HepG2 (cell line): ENCODE data around the gene TM4SF1. TPM values are rescaled to one million over a fixed set of nuclear protein-coding genes. Genes with fewer than 3 reads are reported as not detected.

Experiments used
- ATAC-seq: fragments of 200-7000 bp; cut with Tn5 transposase; 3 replicates; pipeline ENCODE4 v1.9.1; 2020; ENCODE audit warnings: mild to moderate bottlenecking, moderate library complexity
- BruUV-seq: library from RNA; stranded (reverse); fragments of 400-500 nt; replicated peaks from 2 replicates; lab custom pipeline; 2021; lab: Mats Ljungman, UMichigan
- CTCF ChIA-PET: fragments of 300-600 bp; formaldehyde crosslinking; extraction: SDS; loops from one replicate; lab custom pipeline; 2021; ENCODE audit warnings: low total read pairs, inconsistent platforms, low intra/inter-chr PET ratio; lab: Yijun Ruan, JAX
- POLR2A ChIA-PET: fragments of 350-600 bp; sonication (Branson Sonifier 250); formaldehyde crosslinking; loops from one replicate; lab custom pipeline; 2020; ENCODE audit warnings: antibody characterized with exemption, inconsistent platforms; lab: Yijun Ruan, JAX
- DNase-seq: peaks from one replicate; pipeline ENCODE4 v3.0.0-alpha.2; 2015; ENCODE audit warnings: low spot score
- FAIRE-seq: peaks from 3 replicates; lab custom pipeline; 2011; peaks lifted over from hg19 to GRCh38; lab: Jason Lieb, UNC
- H2AFZ ChIP-seq: one replicate; pipeline ENCODE4 v1.6.1; 2011; ENCODE audit warnings: low read length, inconsistent platforms
- H3K27ac ChIP-seq: fragments of 300-600 bp; 3 replicates; pipeline ENCODE4 v1.8.0; 2011; ENCODE audit warnings: mixed run types, mild to moderate bottlenecking, mixed read lengths, low read length, inconsistent platforms; ENCODE audit not compliant: insufficient read depth; ENCODE audit errors: extremely low read length
- H3K27me3 ChIP-seq, 2 experiments: fragments of 200-600 bp in 1 of 2; 2 replicates in 1 of 2; 3 replicates in 1 of 2; pipeline versions ENCODE4 v1.6.0 to v1.8.0; 2011; ENCODE audit warnings: low read length in 2 of 2, mild to moderate bottlenecking in 2 of 2, moderate library complexity in 2 of 2, inconsistent platforms in 1 of 2; ENCODE audit not compliant: insufficient read depth in 2 of 2, control insufficient read depth in 1 of 2
- H3K36me3 ChIP-seq, 2 experiments: fragments of 200-600 bp in 1 of 2; replicated peaks in 1 of 2; 2 replicates in 1 of 2; 3 replicates in 1 of 2; pipeline versions ENCODE4 v1.5.1 to v1.8.0; 2011; ENCODE audit warnings: low read length in 2 of 2, inconsistent platforms in 1 of 2; ENCODE audit not compliant: insufficient read depth in 2 of 2, control insufficient read depth in 1 of 2
- H3K4me1 ChIP-seq: 2 replicates; pipeline ENCODE4 v1.5.1; 2012; ENCODE audit warnings: low read length, inconsistent platforms; ENCODE audit not compliant: insufficient read depth
- H3K4me2 ChIP-seq: 2 replicates; pipeline ENCODE4 v1.6.0; 2011; ENCODE audit warnings: low read depth, low read length, inconsistent platforms
- H3K4me3 ChIP-seq, 3 experiments: fragments of 200-600 bp in 1 of 3; sonication (generic), shearing (Covaris generic) in 1 of 3; replicated peaks in 1 of 3; 2 replicates each; pipeline ENCODE4 v1.5.1; 2011 to 2016; ENCODE audit warnings: low read length in 3 of 3, inconsistent platforms in 2 of 3, low read depth in 2 of 3, mild to moderate bottlenecking in 2 of 3, control low read depth in 1 of 3, mixed read lengths in 1 of 3; ENCODE audit not compliant: insufficient read depth in 1 of 3
- H3K79me2 ChIP-seq: one replicate; pipeline ENCODE4 v1.6.1; 2011; ENCODE audit warnings: low read length, inconsistent platforms; ENCODE audit not compliant: insufficient read depth
- H3K9ac ChIP-seq: 2 replicates; pipeline ENCODE4 v1.6.0; 2011; ENCODE audit warnings: mild to moderate bottlenecking, low read depth, low read length, inconsistent platforms; ENCODE audit not compliant: insufficient read depth
- H3K9me3 ChIP-seq: 2 replicates; pipeline ENCODE4 v1.5.1; 2012; ENCODE audit warnings: mild to moderate bottlenecking, low read length
- H4K20me1 ChIP-seq: 2 replicates; pipeline ENCODE4 v1.6.0; 2011; ENCODE audit warnings: inconsistent platforms, mild to moderate bottlenecking, low read length, moderate library complexity; ENCODE audit not compliant: insufficient read depth
- ARID5B ChIP-seq: IDR thresholded peaks from 2 replicates; pipeline ENCODE4 v1.4.0; 2020; ENCODE audit warnings: mild to moderate bottlenecking, missing genetic modification reagents
- ARNT ChIP-seq: fragments of 450-650 bp; IDR thresholded peaks from 2 replicates; pipeline ENCODE4 v1.6.1; 2017
- ATF7 ChIP-seq, 2 experiments: fragments of 450-650 bp in 1 of 2; sonication (generic) in 1 of 2; formaldehyde crosslinking in 1 of 2; IDR thresholded peaks; 2 replicates each; pipeline versions ENCODE4 v1.4.0 to v1.6.1; 2016 to 2020; ENCODE audit warnings: antibody characterized with exemption in 1 of 2, mild to moderate bottlenecking in 1 of 2, missing genetic modification reagents in 1 of 2
- ATF7-NPFF ChIP-seq: sonication (generic); formaldehyde crosslinking; IDR thresholded peaks from 2 replicates; pipeline ENCODE4 v1.8.1; 2023; ENCODE audit warnings: mild to moderate bottlenecking, low read depth, missing genetic modification reagents, moderate library complexity
- FOXA3 ChIP-seq: IDR thresholded peaks from 2 replicates; pipeline ENCODE4 v1.6.1; 2016; ENCODE audit warnings: missing genetic modification reagents, missing compliant biosample characterization
- GABPB1 ChIP-seq: IDR thresholded peaks from 2 replicates; pipeline ENCODE4 v1.6.1; 2016; ENCODE audit warnings: mild to moderate bottlenecking, missing genetic modification reagents, moderate library complexity, missing compliant biosample characterization
- KMT2A ChIP-seq: sonication (generic); formaldehyde crosslinking; IDR thresholded peaks from 2 replicates; pipeline ENCODE4 v1.4.0; 2020; ENCODE audit warnings: missing genetic modification reagents
- MXI1 ChIP-seq: IDR thresholded peaks from 3 replicates; pipeline ENCODE4 v1.6.1; 2012; ENCODE audit warnings: low read depth, low read length, inconsistent platforms, borderline replicate concordance
- NCOA2 ChIP-seq: sonication (generic); formaldehyde crosslinking; IDR thresholded peaks from 2 replicates; pipeline ENCODE4 v1.8.0; 2022; ENCODE audit warnings: inconsistent platforms
- NFKB2 ChIP-seq: sonication (generic); formaldehyde crosslinking; IDR thresholded peaks from 2 replicates; pipeline ENCODE4 v1.4.0; 2020; ENCODE audit warnings: missing genetic modification reagents, borderline replicate concordance
- NR1H2 ChIP-seq: sonication (generic); formaldehyde crosslinking; IDR thresholded peaks from 2 replicates; pipeline ENCODE4 v1.8.1; 2022; ENCODE audit warnings: low read depth, missing genetic modification reagents, borderline replicate concordance
- PHF5A ChIP-seq: IDR thresholded peaks from one replicate; pipeline ENCODE4 v1.6.1; 2018; ENCODE audit warnings: low read depth, missing genetic modification reagents; ENCODE audit not compliant: unreplicated experiment
- REL ChIP-seq: sonication (generic); formaldehyde crosslinking; conservative IDR thresholded peaks from 2 replicates; pipeline ENCODE4 v1.8.0; 2022; ENCODE audit warnings: mild to moderate bottlenecking, missing genetic modification reagents, moderate library complexity
- SALL1 ChIP-seq: sonication (generic); formaldehyde crosslinking; IDR thresholded peaks from 2 replicates; pipeline ENCODE4 v1.8.0; 2022; ENCODE audit warnings: mild to moderate bottlenecking, missing genetic modification reagents
- SAP130 ChIP-seq: IDR thresholded peaks from 2 replicates; pipeline ENCODE4 v1.6.1; 2016; ENCODE audit warnings: low read depth
- TSC22D2 ChIP-seq: sonication (generic); formaldehyde crosslinking; IDR thresholded peaks from 2 replicates; pipeline ENCODE4 v1.5.1; 2020; ENCODE audit warnings: missing genetic modification reagents, mild to moderate bottlenecking, borderline replicate concordance
- ZBTB21 ChIP-seq: sonication (generic); formaldehyde crosslinking; IDR thresholded peaks from 2 replicates; pipeline ENCODE4 v1.4.0; 2020; ENCODE audit warnings: missing genetic modification reagents
- ZBTB46 ChIP-seq: sonication (generic); formaldehyde crosslinking; IDR thresholded peaks from 2 replicates; pipeline ENCODE4 v1.4.0; 2020; ENCODE audit warnings: mild to moderate bottlenecking, missing genetic modification reagents, borderline replicate concordance
- ZNF549 ChIP-seq: sonication (generic); formaldehyde crosslinking; IDR thresholded peaks from 2 replicates; pipeline ENCODE4 v1.5.0; 2020; ENCODE audit warnings: missing genetic modification reagents
- WGBS: methylation state at CpG from one replicate; pipeline ENCODE4 v1.1.6; 2017; ENCODE audit warnings: low lambda C conversion rate; 5-methylcytosine and 5-hydroxymethylcytosine counted together
- in situ Hi-C: cut with HindIII; loops from 2 replicates; pipeline ENCODE4 v1.10.0; 2017; ENCODE audit warnings: low pct_unique_long_range_greater_than_20kb; ENCODE audit not compliant: extremely low pct_ligation_motif_present
- intact Hi-C: fragments of 100-400 bp; cut with micrococcal nuclease; formaldehyde crosslinking; loops from one replicate; pipeline ENCODE4 v1.10.0; 2022; ENCODE audit not compliant: unreplicated experiment
- polyA plus RNA-seq, 8 experiments: library from polyadenylated mRNA; depleted of rRNA in 3 of 8; stranded (reverse) in 7 of 8; unstranded in 1 of 8; fragments of >200 nt; fragmentation: Illumina TruSeq in 4 of 8; extraction: Trizol in 4 of 8; gene quantifications; 2 replicates each; pipeline versions ENCODE4 v1.2.1 to v1.2.3, GENCODE V29; 2011 to 2016; ENCODE audit warnings: low read depth in 4 of 8, missing spikeins in 1 of 8, mixed read lengths in 1 of 8; ENCODE audit not compliant: insufficient read depth in 1 of 8
- total RNA-seq, 5 experiments: library from RNA; depleted of rRNA; stranded (reverse); fragments of >200 nt; fragmentation: Illumina TruSeq; extraction: Trizol; gene quantifications; 2 replicates each; pipeline ENCODE4 v1.2.3, GENCODE V29; 2016; ENCODE audit warnings: low read depth in 1 of 5
- TF ChIP-seq, protein P1 (sequence below): sonication (generic); formaldehyde crosslinking; IDR thresholded peaks from 2 replicates; pipeline ENCODE4 v1.4.0; 2020; ENCODE audit warnings: missing genetic modification reagents

The TM4SF1 gene
- total and polyA plus RNA-seq, 2 of the 13 experiments (the other 11 are each of a cell fraction or from before 2014, with no cell fraction given) = 431 to 1,359 TPM

- ChIA-PET POLR2A (interaction anchor here (0.8 to 8.2 kb wide), 11 partner anchors 8 to 221 kb away, joined by 3 to 265 read pairs (median 4); partner anchors contain the start of genes TM4SF1 and TM4SF4), CTCF (no interaction called here)
- FAIRE-seq = no peak
- no peak for DNase-seq
- WGBS = 35% methylated on average over 8 of the region's 8 CpGs
- Histone ChIP-seq H3K9ac (peak overlapping the region; percentile 93), H3K4me3 (peak overlapping the region in 2 of 3 experiments; percentile 9 to 40; a peak in 2 of 6 replicates), H4K20me1 (no peaks in the 10 kb centered on the region), H3K27ac (peak overlapping the region; percentile 100), H2AFZ (no peak overlapping the region), H3K36me3 (no peaks in the 10 kb centered on the region), H3K4me1 (peaks cover 94% of the 10 kb centered on the region), H3K79me2 (peaks cover 33% of the 10 kb centered on the region), H3K27me3 (no peaks in the 10 kb centered on the region; a peak in 1 of 5 replicates), H3K4me2 (peak overlapping the region; percentile 78), H3K9me3 (no peaks in the 10 kb centered on the region)
- no TSS peak for BruUV-seq
- in situ Hi-C loops (no loop called here), intact Hi-C loops (loop anchor here (5.0 kb wide), 1 partner anchor 166 kb away; the partner anchor contains the start of gene CP)
- ATAC-seq = no peak
- TF ChIP-seq ZNF549 (CRISPR knock-in tag) (no peak), ARNT (no peak), ZBTB21 (peak; percentile 82), NR1H2 (CRISPR knock-in tag) (no peak), KMT2A (CRISPR knock-in tag) (no peak), SAP130 (CRISPR knock-in tag) (0 out of 2 replicates have a peak, but pooled peaks have one; percentile 25), NFKB2 (CRISPR knock-in tag) (no peak), FOXA3 (CRISPR knock-in tag) (peak; percentile 23; the same call in 1 of the 2 replicates), PHF5A (CRISPR knock-in tag) (no peak), GABPB1 (CRISPR knock-in tag) (no peak), ARID5B (peak; percentile 44; the same call in 1 of the 2 replicates), REL (CRISPR knock-in tag) (no peak), NCOA2 (CRISPR knock-in tag) (no peak), ATF7 (IDR thresholded peaks at IDR 0.05) (no peak), ATF7 (CRISPR knock-in tag; IDR thresholded peaks at IDR 0.05) (no peak), ATF7-NPFF (CRISPR knock-in tag) (no peak), TSC22D2 (no peak), SALL1 (no peak), MXI1 (no peak), ZBTB46 (CRISPR knock-in tag) (no peak)
- TF ChIP-seq, protein P1, sequence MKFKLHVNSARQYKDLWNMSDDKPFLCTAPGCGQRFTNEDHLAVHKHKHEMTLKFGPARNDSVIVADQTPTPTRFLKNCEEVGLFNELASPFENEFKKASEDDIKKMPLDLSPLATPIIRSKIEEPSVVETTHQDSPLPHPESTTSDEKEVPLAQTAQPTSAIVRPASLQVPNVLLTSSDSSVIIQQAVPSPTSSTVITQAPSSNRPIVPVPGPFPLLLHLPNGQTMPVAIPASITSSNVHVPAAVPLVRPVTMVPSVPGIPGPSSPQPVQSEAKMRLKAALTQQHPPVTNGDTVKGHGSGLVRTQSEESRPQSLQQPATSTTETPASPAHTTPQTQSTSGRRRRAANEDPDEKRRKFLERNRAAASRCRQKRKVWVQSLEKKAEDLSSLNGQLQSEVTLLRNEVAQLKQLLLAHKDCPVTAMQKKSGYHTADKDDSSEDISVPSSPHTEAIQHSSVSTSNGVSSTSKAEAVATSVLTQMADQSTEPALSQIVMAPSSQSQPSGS = no peak
These were observed 10.6 kb upstream of the TM4SF1 start for GRCh38 chr3:149388001-149388440.
